ENCODE measurements around the gene PMM2. TPM values are rescaled to one million over a fixed set of nuclear protein-coding genes. Genes with fewer than 3 reads are reported as not detected.

The PMM2 gene
- total and polyA plus RNA-seq, 9 of the 15 experiments (the other 6 are each of a cell fraction or from before 2014, with no cell fraction given): 5.6 to 42.7 (median 25.9) TPM

- TF ChIP-seq CHD2 (IDR thresholded peaks at IDR 0.05; ENCODE audit: low read depth, low read length): no peak
- no peak for TF ChIP-seq ATF4 (CRISPR knock-in tag; IDR thresholded peaks at IDR 0.05)
- TF ChIP-seq ZNF3 (CRISPR knock-in tag; IDR thresholded peaks at IDR 0.05): no peak
- TF ChIP-seq LCOR (CRISPR knock-in tag; IDR thresholded peaks at IDR 0.05): no peak; the same call in 1 of the 2 replicates
- TF ChIP-seq FOXO4 (CRISPR knock-in tag; IDR thresholded peaks at IDR 0.05): no peak
- 0 out of 2 replicates have a peak, but pooled peaks have one; percentile 13 for TF ChIP-seq CBX1 (IDR thresholded peaks at IDR 0.05; ENCODE audit: low read depth)
- TF ChIP-seq NR4A1 (CRISPR knock-in tag; IDR thresholded peaks at IDR 0.05): no peak
- TF ChIP-seq NR4A1 (tag; IDR thresholded peaks at IDR 0.05): no peak
- TF ChIP-seq, protein P1, sequence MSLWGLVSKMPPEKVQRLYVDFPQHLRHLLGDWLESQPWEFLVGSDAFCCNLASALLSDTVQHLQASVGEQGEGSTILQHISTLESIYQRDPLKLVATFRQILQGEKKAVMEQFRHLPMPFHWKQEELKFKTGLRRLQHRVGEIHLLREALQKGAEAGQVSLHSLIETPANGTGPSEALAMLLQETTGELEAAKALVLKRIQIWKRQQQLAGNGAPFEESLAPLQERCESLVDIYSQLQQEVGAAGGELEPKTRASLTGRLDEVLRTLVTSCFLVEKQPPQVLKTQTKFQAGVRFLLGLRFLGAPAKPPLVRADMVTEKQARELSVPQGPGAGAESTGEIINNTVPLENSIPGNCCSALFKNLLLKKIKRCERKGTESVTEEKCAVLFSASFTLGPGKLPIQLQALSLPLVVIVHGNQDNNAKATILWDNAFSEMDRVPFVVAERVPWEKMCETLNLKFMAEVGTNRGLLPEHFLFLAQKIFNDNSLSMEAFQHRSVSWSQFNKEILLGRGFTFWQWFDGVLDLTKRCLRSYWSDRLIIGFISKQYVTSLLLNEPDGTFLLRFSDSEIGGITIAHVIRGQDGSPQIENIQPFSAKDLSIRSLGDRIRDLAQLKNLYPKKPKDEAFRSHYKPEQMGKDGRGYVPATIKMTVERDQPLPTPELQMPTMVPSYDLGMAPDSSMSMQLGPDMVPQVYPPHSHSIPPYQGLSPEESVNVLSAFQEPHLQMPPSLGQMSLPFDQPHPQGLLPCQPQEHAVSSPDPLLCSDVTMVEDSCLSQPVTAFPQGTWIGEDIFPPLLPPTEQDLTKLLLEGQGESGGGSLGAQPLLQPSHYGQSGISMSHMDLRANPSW (CRISPR knock-in tag; IDR thresholded peaks at IDR 0.05): no peak
- TF ChIP-seq, protein P2, sequence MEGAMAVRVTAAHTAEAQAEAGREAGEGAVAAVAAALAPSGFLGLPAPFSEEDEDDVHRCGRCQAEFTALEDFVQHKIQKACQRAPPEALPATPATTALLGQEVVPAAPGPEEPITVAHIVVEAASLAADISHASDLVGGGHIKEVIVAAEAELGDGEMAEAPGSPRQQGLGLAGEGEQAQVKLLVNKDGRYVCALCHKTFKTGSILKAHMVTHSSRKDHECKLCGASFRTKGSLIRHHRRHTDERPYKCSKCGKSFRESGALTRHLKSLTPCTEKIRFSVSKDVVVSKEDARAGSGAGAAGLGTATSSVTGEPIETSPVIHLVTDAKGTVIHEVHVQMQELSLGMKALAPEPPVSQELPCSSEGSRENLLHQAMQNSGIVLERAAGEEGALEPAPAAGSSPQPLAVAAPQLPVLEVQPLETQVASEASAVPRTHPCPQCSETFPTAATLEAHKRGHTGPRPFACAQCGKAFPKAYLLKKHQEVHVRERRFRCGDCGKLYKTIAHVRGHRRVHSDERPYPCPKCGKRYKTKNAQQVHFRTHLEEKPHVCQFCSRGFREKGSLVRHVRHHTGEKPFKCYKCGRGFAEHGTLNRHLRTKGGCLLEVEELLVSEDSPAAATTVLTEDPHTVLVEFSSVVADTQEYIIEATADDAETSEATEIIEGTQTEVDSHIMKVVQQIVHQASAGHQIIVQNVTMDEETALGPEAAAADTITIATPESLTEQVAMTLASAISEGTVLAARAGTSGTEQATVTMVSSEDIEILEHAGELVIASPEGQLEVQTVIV (CRISPR knock-in tag; IDR thresholded peaks at IDR 0.05; ENCODE audit: borderline replicate concordance): no peak
- peak; percentile 87 for TF ChIP-seq L3MBTL2 (IDR thresholded peaks at IDR 0.05)
- TF ChIP-seq ESRRB (CRISPR knock-in tag; IDR thresholded peaks at IDR 0.05; ENCODE audit: borderline replicate concordance): no peak
- no peak for TF ChIP-seq FOS (IDR thresholded peaks at IDR 0.05; ENCODE audit: extremely low read depth, insufficient read length)
- TF ChIP-seq NR3C1 (CRISPR knock-in tag; IDR thresholded peaks at IDR 0.05): no peak
- TF ChIP-seq PHTF2 (CRISPR knock-in tag; IDR thresholded peaks at IDR 0.05): no peak
- no peak for TF ChIP-seq JUNB (CRISPR knock-in tag; conservative IDR thresholded peaks at IDR 0.05)
- TF ChIP-seq JUN (IDR thresholded peaks at IDR 0.05; ENCODE audit: borderline replicate concordance, low read depth, low read length): no peak
- no peak for TF ChIP-seq JUN (CRISPR knock-in tag; IDR thresholded peaks at IDR 0.05; ENCODE audit: borderline replicate concordance)
- no peak for TF ChIP-seq HINFP (tag; conservative IDR thresholded peaks at IDR 0.05; ENCODE audit: low read depth)
These were observed 71.0 kb downstream of the PMM2 start, which contains the start of gene CARHSP1 (continued) for GRCh38 chr16:8868416-8869211.

Data from K562 (cell line).